K562 (cell line): ENCODE results near the gene QRFPR. TPM values are rescaled to one million over a fixed set of nuclear protein-coding genes. Genes with fewer than 3 reads are reported as not detected.

Source experiments
- ATAC-seq: fragments of 200-7000 bp; cut with Tn5 transposase; 3 replicates; pipeline ENCODE4 v1.9.1; 2020; ENCODE audit warnings: moderate library complexity
- BruUV-seq: library from RNA; stranded (reverse); fragments of 400-500 nt; replicated peaks from 2 replicates; lab custom pipeline; 2021; lab: Mats Ljungman, UMichigan
- CTCF ChIA-PET: fragments of 300-600 bp; formaldehyde crosslinking; extraction: SDS; loops from one replicate; lab custom pipeline; 2021; ENCODE audit warnings: low intra/inter-chr PET ratio; lab: Yijun Ruan, JAX
- POLR2A ChIA-PET: fragments of 300-600, 350-650 bp; sonication (Branson Sonifier 250); formaldehyde crosslinking; extraction: SDS; loops from one replicate; lab custom pipeline; 2021; ENCODE audit warnings: antibody characterized with exemption, inconsistent platforms; lab: Yijun Ruan, JAX
- DNase-seq, 4 experiments: peaks; one replicate each; pipeline versions ENCODE4 v3.0.0 to v3.0.0-alpha.2; 2011 to 2018; ENCODE audit warnings: low spot score in 3 of 4, mixed read lengths in 3 of 4; ENCODE audit errors: extremely low read depth in 1 of 4
- FAIRE-seq: peaks from 2 replicates; lab custom pipeline; 2011; peaks lifted over from hg19 to GRCh38; lab: Jason Lieb, UNC
- H2AFZ ChIP-seq: 2 replicates; pipeline ENCODE4 v1.6.0; 2011; ENCODE audit warnings: low read depth, low read length, control low read depth, inconsistent platforms
- H3K27ac ChIP-seq: fragments of 200-600 bp; 3 replicates; pipeline ENCODE4 v1.8.0; 2011; ENCODE audit warnings: low read depth, mild to moderate bottlenecking, control low read depth, inconsistent platforms, low read length, moderate library complexity, mixed read lengths; ENCODE audit errors: extremely low read depth
- H3K27me3 ChIP-seq, 2 experiments: fragments of 300-600 bp in 1 of 2; 2 replicates in 1 of 2; 3 replicates in 1 of 2; pipeline versions ENCODE4 v1.6.0 to v1.8.0; 2011; ENCODE audit warnings: inconsistent platforms in 2 of 2, low read length in 2 of 2, mild to moderate bottlenecking in 1 of 2, mixed read lengths in 1 of 2, moderate library complexity in 1 of 2; ENCODE audit not compliant: control insufficient read depth in 2 of 2, insufficient read depth in 2 of 2
- H3K36me3 ChIP-seq: fragments of 300-600 bp; 3 replicates; pipeline ENCODE4 v1.8.0; 2011; ENCODE audit warnings: mild to moderate bottlenecking, low read length, inconsistent platforms; ENCODE audit not compliant: control insufficient read depth, insufficient read depth
- H3K4me1 ChIP-seq, 2 experiments: fragments of 200-600 bp in 1 of 2; replicated peaks in 1 of 2; 2 replicates in 1 of 2; 3 replicates in 1 of 2; pipeline versions ENCODE4 v1.5.1 to v1.8.0; 2011; ENCODE audit warnings: inconsistent platforms in 2 of 2, low read length in 2 of 2, mild to moderate bottlenecking in 1 of 2, mixed read lengths in 1 of 2, moderate library complexity in 1 of 2; ENCODE audit not compliant: control insufficient read depth in 2 of 2, insufficient read depth in 2 of 2
- H3K4me2 ChIP-seq: 2 replicates; pipeline ENCODE4 v1.6.1; 2011; ENCODE audit warnings: low read length, control low read depth, inconsistent platforms, mixed read lengths; ENCODE audit not compliant: insufficient read depth
- H3K4me3 ChIP-seq: fragments of 200-600 bp; sonication (generic), shearing (Covaris generic); 2 replicates; pipeline ENCODE4 v1.5.1; 2016; ENCODE audit warnings: control low read depth, inconsistent platforms
- H3K79me2 ChIP-seq: fragments of 200-600 bp; 3 replicates; pipeline ENCODE4 v1.8.0; 2011; ENCODE audit warnings: low read length, inconsistent platforms; ENCODE audit not compliant: control insufficient read depth, insufficient read depth
- H3K9ac ChIP-seq, 2 experiments: 2 replicates each; pipeline versions ENCODE4 v1.6.0 to v1.6.1; 2011; ENCODE audit warnings: low read depth in 2 of 2, low read length in 2 of 2, control low read depth in 1 of 2, inconsistent platforms in 1 of 2, mild to moderate bottlenecking in 1 of 2, mixed read lengths in 1 of 2; ENCODE audit not compliant: insufficient read depth in 1 of 2
- H3K9me1 ChIP-seq: one replicate; pipeline ENCODE4 v1.6.0; 2011; ENCODE audit warnings: inconsistent platforms, mild to moderate bottlenecking, low read length, moderate library complexity; ENCODE audit not compliant: control insufficient read depth, insufficient read depth
- H3K9me3 ChIP-seq: replicated peaks from 2 replicates; pipeline ENCODE4 v1.5.1; 2011; ENCODE audit warnings: low read depth, low read length, inconsistent platforms; ENCODE audit not compliant: control insufficient read depth, insufficient read depth
- H4K20me1 ChIP-seq: replicated peaks from 2 replicates; pipeline ENCODE4 v1.6.1; 2011; ENCODE audit warnings: low read length, inconsistent platforms, mixed read lengths; ENCODE audit not compliant: control insufficient read depth, insufficient read depth
- C11orf30 ChIP-seq: fragments of 450-650 bp; IDR thresholded peaks from 2 replicates; pipeline ENCODE4 v1.6.1; 2016; ENCODE audit warnings: low read depth, mild to moderate bottlenecking
- CBX3 ChIP-seq, 2 experiments: IDR thresholded peaks; 1 replicate in 1 of 2; 2 replicates in 1 of 2; pipeline ENCODE4 v1.6.1; 2012; ENCODE audit warnings: inconsistent platforms in 2 of 2, low read length in 2 of 2, borderline replicate concordance in 1 of 2, control low read depth in 1 of 2
- CC2D1A ChIP-seq: fragments of 450-650 bp; IDR thresholded peaks from 2 replicates; pipeline ENCODE4 v1.6.1; 2017; ENCODE audit warnings: mild to moderate bottlenecking
- CEBPG ChIP-seq, 3 experiments: fragments of 200-800 bp in 1 of 3; sonication (Bioruptor generic) in 1 of 3; sonication (generic) in 1 of 3; formaldehyde crosslinking in 1 of 3; IDR thresholded peaks in 2 of 3; conservative IDR thresholded peaks in 1 of 3; 2 replicates each; pipeline versions ENCODE4 v1.6.1 to v1.8.0; 2016 to 2022; ENCODE audit warnings: missing compliant biosample characterization in 2 of 3, missing genetic modification characterization in 2 of 3, mild to moderate bottlenecking in 1 of 3, missing genetic modification reagents in 1 of 3
- GABPA ChIP-seq: fragments of 200-800 bp; sonication (Bioruptor generic); conservative IDR thresholded peaks from 2 replicates; pipeline ENCODE4 v1.6.1; 2016; ENCODE audit warnings: low read depth, missing genetic modification characterization, missing compliant biosample characterization
- HDAC2 ChIP-seq: fragments of 450-650 bp; IDR thresholded peaks from 2 replicates; pipeline ENCODE4 v1.6.1; 2016; ENCODE audit warnings: mild to moderate bottlenecking
- HNRNPL ChIP-seq: fragments of 200-400 bp; formaldehyde crosslinking; IDR thresholded peaks from 2 replicates; pipeline ENCODE4 v1.6.1; 2017; ENCODE audit warnings: low read depth, mild to moderate bottlenecking, low read length
- ILF3 ChIP-seq: fragments of 450-650 bp; IDR thresholded peaks from 2 replicates; pipeline ENCODE4 v1.6.1; 2018; ENCODE audit warnings: antibody characterized with exemption, mild to moderate bottlenecking, moderate library complexity, borderline replicate concordance
- MAFG ChIP-seq: fragments of 450-650 bp; conservative IDR thresholded peaks from 2 replicates; pipeline ENCODE4 v1.6.1; 2016; ENCODE audit warnings: missing genetic modification characterization, missing compliant biosample characterization
- MCM7 ChIP-seq, 2 experiments: fragments of 450-650 bp; IDR thresholded peaks; 2 replicates each; pipeline ENCODE4 v1.6.1; 2016 to 2018
- MEIS2 ChIP-seq: fragments of 450-650 bp; IDR thresholded peaks from 2 replicates; pipeline ENCODE4 v1.6.1; 2014; ENCODE audit warnings: mild to moderate bottlenecking; ENCODE audit not compliant: partially characterized antibody
- NFE2 ChIP-seq: IDR thresholded peaks from 2 replicates; pipeline ENCODE4 v1.6.1; 2014; ENCODE audit warnings: antibody characterized with exemption, low read depth
- XRCC5 ChIP-seq: fragments of 200-400 bp; formaldehyde crosslinking; IDR thresholded peaks from 2 replicates; pipeline ENCODE4 v1.6.1; 2017; ENCODE audit warnings: low read depth, mild to moderate bottlenecking, low read length
- ZKSCAN3 ChIP-seq: fragments of 250-450 bp; sonication (Bioruptor Pico); IDR thresholded peaks from 2 replicates; pipeline ENCODE4 v1.4.0; 2020
- ZNF699 ChIP-seq: fragments of 250-450 bp; sonication (Bioruptor Pico); IDR thresholded peaks from 2 replicates; pipeline ENCODE4 v1.8.0; 2021; ENCODE audit warnings: mild to moderate bottlenecking, moderate library complexity; ENCODE audit not compliant: insufficient replicate concordance
- WGBS: fragments of 100-300 bp; shearing (Covaris generic); methylation state at CpG from one replicate; pipeline ENCODE4 v1.1.6; 2016; ENCODE audit warnings: low coverage, mixed read lengths; ENCODE audit not compliant: insufficient coverage; ENCODE audit errors: missing lambda C conversion rate; 5-methylcytosine and 5-hydroxymethylcytosine counted together
- in situ Hi-C: fragments of 300-500 bp; cut with MboI; formaldehyde crosslinking; loops from 4 replicates; pipeline ENCODE4 v1.15.0; 2018; ENCODE audit warnings: inconsistent platforms, mixed read lengths
- intact Hi-C: fragments of 100-400 bp; cut with micrococcal nuclease; formaldehyde crosslinking; loops from 2 replicates; pipeline ENCODE4 v1.14.2; 2022
- polyA plus RNA-seq, 8 experiments: library from polyadenylated mRNA; depleted of rRNA in 4 of 8; stranded (reverse) in 5 of 8; unstranded in 3 of 8; fragments of >200 nt; fragmentation: Nextera tagmentation in 2 of 8; fragmentation: Illumina TruSeq in 1 of 8; extraction: Ambion mirVana in 2 of 8; extraction: Trizol in 1 of 8; gene quantifications; 2 replicates each; pipeline versions ENCODE4 v1.2.1 to v1.2.3, GENCODE V29; 2011 to 2014; ENCODE audit warnings: inconsistent platforms in 1 of 8, missing spikeins in 1 of 8
- total RNA-seq, 7 experiments: library from RNA; depleted of rRNA in 6 of 7; stranded (reverse); fragments of >200 nt in 6 of 7; fragmentation: Illumina TruSeq in 2 of 7; extraction: Trizol in 2 of 7; gene quantifications; 2 replicates each; pipeline versions ENCODE4 v1.2.1 to v1.2.3, GENCODE V29; 2011 to 2021; ENCODE audit warnings: low replicate concordance in 1 of 7
- TF ChIP-seq, protein P1 (sequence below), 2 experiments: fragments of 450-650 bp; IDR thresholded peaks; 2 replicates each; pipeline ENCODE4 v1.6.1; 2016

QRFPR gene
- total and polyA plus RNA-seq, 9 of the 15 experiments (the other 6 are each of a cell fraction or from before 2014, with no cell fraction given) = not detected

DNA sequence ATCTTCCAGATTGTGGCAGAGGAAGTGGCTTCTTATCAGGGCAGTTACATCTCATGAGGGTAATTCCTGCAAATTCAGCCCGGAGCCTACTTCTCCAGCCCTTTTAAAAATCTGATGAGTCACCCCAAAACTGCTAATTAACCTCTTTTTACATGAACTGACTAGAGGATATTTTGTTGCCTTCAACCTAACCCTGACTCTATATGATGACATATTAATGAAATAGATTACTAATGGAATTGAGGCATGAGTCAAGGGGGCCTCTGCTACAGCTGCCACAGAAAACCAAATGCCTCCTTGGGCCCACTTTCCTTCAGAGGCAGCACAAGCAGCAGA is 72.5 kb downstream of the QRFPR start:
- no peak overlapping the region for H3K4me2 ChIP-seq
- FAIRE-seq (no peak), DNase-seq (no peak), ATAC-seq (no peak)
- H2AFZ ChIP-seq = no peak overlapping the region
- in situ Hi-C loops = no loop called here
- TF ChIP-seq, protein P1, sequence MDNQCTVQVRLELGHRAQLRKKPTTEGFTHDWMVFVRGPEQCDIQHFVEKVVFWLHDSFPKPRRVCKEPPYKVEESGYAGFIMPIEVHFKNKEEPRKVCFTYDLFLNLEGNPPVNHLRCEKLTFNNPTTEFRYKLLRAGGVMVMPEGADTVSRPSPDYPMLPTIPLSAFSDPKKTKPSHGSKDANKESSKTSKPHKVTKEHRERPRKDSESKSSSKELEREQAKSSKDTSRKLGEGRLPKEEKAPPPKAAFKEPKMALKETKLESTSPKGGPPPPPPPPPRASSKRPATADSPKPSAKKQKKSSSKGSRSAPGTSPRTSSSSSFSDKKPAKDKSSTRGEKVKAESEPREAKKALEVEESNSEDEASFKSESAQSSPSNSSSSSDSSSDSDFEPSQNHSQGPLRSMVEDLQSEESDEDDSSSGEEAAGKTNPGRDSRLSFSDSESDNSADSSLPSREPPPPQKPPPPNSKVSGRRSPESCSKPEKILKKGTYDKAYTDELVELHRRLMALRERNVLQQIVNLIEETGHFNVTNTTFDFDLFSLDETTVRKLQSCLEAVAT (IDR thresholded peaks at IDR 0.05) = no peak
- TF ChIP-seq HDAC2 (no peak), ILF3 (no peak), HNRNPL (no peak), CBX3 (IDR thresholded peaks at IDR 0.05; ENCODE audit: borderline replicate concordance in 1 of 2, low read length in 2 of 2) (no peak), MEIS2 (no peak), NFE2 (peak; percentile 21; the same call in 1 of the 2 replicates), CEBPG (CRISPR knock-in tag; IDR thresholded peaks at IDR 0.05) (no peak), CEBPG (tag; conservative IDR thresholded peaks at IDR 0.05 in 1 of 2, IDR thresholded peaks at IDR 0.05 in 1 of 2) (no peak), CC2D1A (no peak), C11orf30 (0 out of 2 replicates have a peak, but pooled peaks have one; percentile 11), XRCC5 (no peak), ZNF699 (CRISPR knock-in tag) (no peak), MAFG (peak; percentile 72), MCM7 (IDR thresholded peaks at IDR 0.05) (no peak), GABPA (tag) (0 out of 2 replicates have a peak, but pooled peaks have one; percentile 35), ZKSCAN3 (no peak)
- intact Hi-C loops = no loop called here
- no peak overlapping the region for H3K9ac ChIP-seq
- H3K79me2 ChIP-seq = no peaks in the 10 kb centered on the region
- no peaks in the 10 kb centered on the region for H3K9me1 ChIP-seq
- BruUV-seq = no TSS peak
- H3K27me3 ChIP-seq = no peaks in the 10 kb centered on the region
- H3K36me3 ChIP-seq = no peaks in the 10 kb centered on the region
- H3K4me1 ChIP-seq = no peaks in the 10 kb centered on the region
- no peaks in the 10 kb centered on the region for H4K20me1 ChIP-seq
- no peak overlapping the region for H3K27ac ChIP-seq
- H3K9me3 ChIP-seq = no peaks in the 10 kb centered on the region
- ChIA-PET POLR2A (interaction anchor here (0.6 kb wide), 1 partner anchor 1384 kb away, joined by 3 read pairs; no protein-coding TSS in a partner anchor), CTCF (interaction anchor here (1.5 kb wide), 1 partner anchor 116 kb away, joined by 5 read pairs; no protein-coding TSS in a partner anchor)
- 0% methylated on average over 1 of the region's 1 CpG for WGBS
- no peak overlapping the region for H3K4me3 ChIP-seq
